ENCODE measurements around the gene KDM8.

KDM8 gene

DNA sequence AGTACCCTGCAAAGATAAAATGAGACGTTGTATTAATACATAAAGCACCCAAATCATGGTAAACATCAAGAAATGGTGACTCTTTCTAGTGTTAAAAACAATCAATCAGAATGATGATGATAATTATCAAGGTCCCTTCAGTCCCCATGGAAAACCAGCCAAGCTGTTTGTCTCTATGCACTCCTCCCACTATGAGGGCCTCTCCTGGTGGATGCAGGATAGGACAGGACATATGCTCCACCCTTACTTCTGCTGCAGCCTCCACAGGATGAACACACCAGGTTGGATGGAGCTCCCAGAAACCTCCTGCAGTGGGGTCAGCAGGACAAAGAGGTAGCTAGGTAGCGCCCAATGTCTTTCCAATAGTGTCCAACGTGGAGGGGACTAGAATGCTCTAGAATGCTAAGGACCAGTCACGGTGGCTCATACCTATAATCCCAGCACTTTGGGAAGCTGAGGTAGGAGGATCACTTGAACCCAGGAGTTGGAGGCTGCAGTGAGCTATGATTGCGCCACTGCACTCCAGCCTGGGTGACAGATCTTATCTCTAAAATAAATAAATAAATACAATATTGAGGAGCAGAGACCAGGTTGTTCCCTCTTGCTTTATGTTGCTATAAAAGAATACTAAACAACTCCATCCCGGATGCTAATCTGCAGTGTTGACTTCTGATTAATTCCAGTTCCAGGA, 9.9 kb upstream of the KDM8 start:
- in situ Hi-C loops (cut with HindIII; ENCODE audit: low pct_ligation_motif_present, low sequenced_read_pairs) = no loop called here
- TF ChIP-seq, protein P1, sequence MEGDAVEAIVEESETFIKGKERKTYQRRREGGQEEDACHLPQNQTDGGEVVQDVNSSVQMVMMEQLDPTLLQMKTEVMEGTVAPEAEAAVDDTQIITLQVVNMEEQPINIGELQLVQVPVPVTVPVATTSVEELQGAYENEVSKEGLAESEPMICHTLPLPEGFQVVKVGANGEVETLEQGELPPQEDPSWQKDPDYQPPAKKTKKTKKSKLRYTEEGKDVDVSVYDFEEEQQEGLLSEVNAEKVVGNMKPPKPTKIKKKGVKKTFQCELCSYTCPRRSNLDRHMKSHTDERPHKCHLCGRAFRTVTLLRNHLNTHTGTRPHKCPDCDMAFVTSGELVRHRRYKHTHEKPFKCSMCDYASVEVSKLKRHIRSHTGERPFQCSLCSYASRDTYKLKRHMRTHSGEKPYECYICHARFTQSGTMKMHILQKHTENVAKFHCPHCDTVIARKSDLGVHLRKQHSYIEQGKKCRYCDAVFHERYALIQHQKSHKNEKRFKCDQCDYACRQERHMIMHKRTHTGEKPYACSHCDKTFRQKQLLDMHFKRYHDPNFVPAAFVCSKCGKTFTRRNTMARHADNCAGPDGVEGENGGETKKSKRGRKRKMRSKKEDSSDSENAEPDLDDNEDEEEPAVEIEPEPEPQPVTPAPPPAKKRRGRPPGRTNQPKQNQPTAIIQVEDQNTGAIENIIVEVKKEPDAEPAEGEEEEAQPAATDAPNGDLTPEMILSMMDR (IDR thresholded peaks at IDR 0.05; ENCODE audit: low read depth, low read length, missing control alignments) = peak; percentile 51
- Histone ChIP-seq H3K27me3 (replicated peaks) (no peaks in the 10 kb centered on the region), H3K4me3 (ENCODE audit: low read depth, low read length) (no peak overlapping the region), H3K36me3 (replicated peaks) (no peaks in the 10 kb centered on the region), H3K27ac (no peak overlapping the region)
- no peak for DNase-seq

DNA sequence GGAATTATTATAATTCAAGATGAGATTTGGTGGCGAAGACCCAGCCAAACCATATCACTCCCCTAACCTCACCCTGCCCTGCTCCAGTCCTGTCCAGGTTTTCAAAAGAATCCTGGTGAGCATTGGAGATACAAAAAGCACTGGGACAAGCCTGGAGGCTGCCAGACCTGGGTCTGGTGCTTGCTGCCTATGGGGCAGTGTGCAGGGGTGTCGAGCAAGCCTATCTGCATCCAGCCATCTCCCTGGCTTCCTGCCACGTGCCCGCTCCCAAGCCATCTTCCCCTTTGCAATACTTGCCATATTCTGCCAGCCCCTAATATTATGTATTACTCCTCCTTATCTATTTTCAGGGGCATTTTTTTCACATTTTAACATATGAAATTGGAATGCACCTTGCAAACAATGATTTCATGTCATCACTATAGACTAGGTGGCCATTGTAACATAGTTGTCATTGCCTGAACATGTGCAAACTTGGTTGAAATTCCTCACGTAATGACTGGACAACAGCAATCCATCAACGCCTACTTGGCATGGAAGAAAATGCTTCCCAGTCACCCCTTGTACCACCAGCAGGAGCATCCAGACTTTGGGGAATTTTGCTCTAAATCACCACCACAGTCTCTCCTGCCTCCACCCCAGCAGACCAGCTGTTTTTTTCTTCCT, 8.1 kb upstream of the KDM8 start:
- DNase-seq = no peak
- Histone ChIP-seq H3K27me3 (replicated peaks) (no peaks in the 10 kb centered on the region), H3K4me3 (ENCODE audit: low read depth, low read length) (no peak overlapping the region), H3K36me3 (replicated peaks) (no peaks in the 10 kb centered on the region), H3K27ac (no peak overlapping the region)
- TF ChIP-seq, protein P1 (IDR thresholded peaks at IDR 0.05; ENCODE audit: low read depth, low read length, missing control alignments) = no peak
- in situ Hi-C loops (cut with HindIII; ENCODE audit: low pct_ligation_motif_present, low sequenced_read_pairs) = no loop called here

DNA sequence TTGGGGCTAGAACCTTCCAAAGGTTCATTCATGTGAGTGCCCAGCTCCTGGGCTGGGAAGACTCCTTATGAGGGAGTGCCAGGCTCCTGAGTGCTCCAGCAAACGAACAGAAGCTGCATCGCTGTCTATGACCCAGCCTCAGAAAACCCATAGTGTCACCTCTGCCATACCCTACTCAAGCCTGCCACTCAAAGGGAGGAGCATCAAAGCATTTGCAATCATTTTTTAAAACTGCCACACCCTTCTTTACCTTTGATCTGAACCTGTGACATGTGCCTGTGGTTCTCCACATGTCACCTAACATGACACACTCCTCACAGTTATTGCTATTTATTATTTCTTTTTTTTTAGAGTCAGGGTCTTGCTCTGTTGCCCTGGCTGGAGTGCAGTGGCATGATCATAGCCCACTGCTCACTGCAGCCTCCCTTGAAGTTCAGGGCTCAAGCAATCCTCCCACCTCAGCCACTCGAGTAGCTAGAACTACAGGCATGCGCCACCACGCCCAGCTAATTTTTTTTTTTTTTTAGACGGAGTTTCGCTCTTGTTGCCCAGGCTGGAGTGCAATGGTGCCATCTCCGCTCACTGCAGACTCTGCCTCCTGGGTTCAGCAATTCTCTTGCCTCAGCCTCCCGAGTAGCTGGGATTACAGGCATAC, 7.3 kb upstream of the KDM8 start:
- DNase-seq = no peak
- TF ChIP-seq, protein P1 (IDR thresholded peaks at IDR 0.05; ENCODE audit: low read depth, low read length, missing control alignments) = no peak
- Histone ChIP-seq H3K36me3 (replicated peaks) (no peaks in the 10 kb centered on the region), H3K27ac (no peak overlapping the region), H3K27me3 (replicated peaks) (no peaks in the 10 kb centered on the region), H3K4me3 (ENCODE audit: low read depth, low read length) (no peak overlapping the region)
- in situ Hi-C loops (cut with HindIII; ENCODE audit: low pct_ligation_motif_present, low sequenced_read_pairs) = no loop called here

DNA sequence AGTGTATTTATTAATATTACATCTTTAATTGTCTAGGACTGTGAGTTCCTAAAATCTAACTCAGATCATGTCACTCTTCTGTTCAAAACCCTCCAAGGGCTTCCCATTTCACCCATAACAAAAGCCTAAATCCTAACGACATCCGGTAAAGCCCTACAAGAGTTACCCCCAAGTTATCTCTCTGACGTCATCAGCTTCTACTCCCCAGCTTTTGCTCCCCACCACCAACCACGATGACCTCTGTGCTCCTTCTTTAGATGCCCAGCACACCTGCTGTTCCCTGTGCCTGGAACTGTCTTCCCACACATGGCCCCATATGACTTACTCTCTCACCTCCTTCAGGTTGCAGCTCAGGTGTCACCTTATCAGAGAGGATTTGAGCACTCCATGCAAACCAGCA, 6.3 kb upstream of the KDM8 start:
- in situ Hi-C loops (cut with HindIII; ENCODE audit: low pct_ligation_motif_present, low sequenced_read_pairs) = no loop called here
- H3K27me3 ChIP-seq (replicated peaks) = no peaks in the 10 kb centered on the region

DNA sequence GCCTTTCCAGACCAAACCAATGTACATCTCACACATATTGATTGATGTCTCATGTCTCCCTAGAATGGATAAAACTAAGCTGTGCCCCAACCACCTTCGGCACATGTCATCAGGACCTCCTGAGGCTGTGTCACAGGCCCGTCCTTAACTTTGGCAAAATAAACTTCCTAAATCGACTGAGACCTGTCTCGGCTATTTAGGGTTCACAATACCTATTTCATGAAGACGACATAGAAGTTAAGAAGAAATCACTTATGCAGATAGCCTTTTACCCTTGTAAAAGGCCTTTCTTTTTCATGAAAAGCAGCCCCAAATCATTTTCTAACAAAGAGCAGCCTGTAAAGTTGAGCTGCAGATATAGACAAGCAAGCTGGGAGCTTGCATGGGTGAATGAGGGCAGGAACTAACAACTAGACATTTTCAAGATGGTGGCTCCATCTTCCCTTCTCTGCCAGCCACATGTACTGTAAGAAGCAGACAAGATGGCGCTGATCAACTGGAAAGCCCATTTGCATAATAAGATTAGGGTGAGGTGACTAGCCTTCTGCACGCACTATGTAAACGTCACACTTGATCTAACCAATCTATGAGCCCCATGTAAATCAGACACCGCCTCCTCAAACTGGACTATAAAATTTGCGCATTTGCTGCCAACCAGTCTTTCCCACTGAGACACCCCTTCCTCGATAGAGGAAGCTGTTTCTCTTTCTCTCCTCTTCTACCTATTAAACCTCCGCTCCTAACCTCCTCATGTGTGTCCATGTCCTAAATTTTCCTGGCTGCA, 4.7 kb upstream of the KDM8 start:
- DNase-seq = no peak
- Histone ChIP-seq H3K4me3 (ENCODE audit: low read depth, low read length) (no peak overlapping the region), H3K36me3 (replicated peaks) (no peaks in the 10 kb centered on the region), H3K27me3 (replicated peaks) (no peaks in the 10 kb centered on the region), H3K27ac (no peak overlapping the region)
- TF ChIP-seq, protein P1 (IDR thresholded peaks at IDR 0.05; ENCODE audit: low read depth, low read length, missing control alignments) = no peak
- in situ Hi-C loops (cut with HindIII; ENCODE audit: low pct_ligation_motif_present, low sequenced_read_pairs) = no loop called here

More for the DNA sequence above, 6.3 kb upstream of the KDM8 start:
- no peak for DNase-seq
- H3K27ac ChIP-seq = no peak overlapping the region
- H3K4me3 ChIP-seq (ENCODE audit: low read depth, low read length) = no peak overlapping the region
- TF ChIP-seq, protein P1 (IDR thresholded peaks at IDR 0.05; ENCODE audit: low read depth, low read length, missing control alignments) = no peak
- no peaks in the 10 kb centered on the region for H3K36me3 ChIP-seq (replicated peaks)
